SH-SY5Y (cell line): ENCODE results near the gene AADACL4.

Experiments used
- GATA2 ChIP-seq: IDR thresholded peaks from 2 replicates; pipeline ENCODE4 v1.6.1; 2011; ENCODE audit warnings: mild to moderate bottlenecking, low read depth, low read length
- GATA3 ChIP-seq: IDR thresholded peaks from 2 replicates; pipeline ENCODE4 v1.6.1; 2011; ENCODE audit warnings: low read depth, mild to moderate bottlenecking, low read length, moderate library complexity

The AADACL4 gene

GRCh38 chr1:12656575-12656974 is 12.7 kb downstream of the AADACL4 start:
- TF ChIP-seq GATA3 = no peak
- no peak for TF ChIP-seq GATA2

GRCh38 chr1:12657060-12657884 is 13.4 kb downstream of the AADACL4 start:
- TF ChIP-seq GATA3 (no peak), GATA2 (no peak)

GRCh38 chr1:12658531-12659453 is 14.9 kb downstream of the AADACL4 start:
- no peak for TF ChIP-seq GATA3
- no peak for TF ChIP-seq GATA2

- TF ChIP-seq GATA3 (no peak), GATA2 (no peak)
Measured at GRCh38 chr1:12661606-12662219, 17.8 kb downstream of the AADACL4 start.

- TF ChIP-seq GATA3 (no peak), GATA2 (no peak)
Measured at GRCh38 chr1:12662556-12662955, 18.7 kb downstream of the AADACL4 start.

- TF ChIP-seq GATA3 (no peak), GATA2 (no peak)
Measured at GRCh38 chr1:12665511-12665910, 21.6 kb downstream of the AADACL4 start.

- TF ChIP-seq GATA3 (no peak), GATA2 (no peak)
Measured at GRCh38 chr1:12666141-12666735, 22.4 kb downstream of the AADACL4 start.

GRCh38 chr1:12669529-12670068 is 25.7 kb downstream of the AADACL4 start:
- TF ChIP-seq GATA3 (no peak), GATA2 (no peak)

- no peak for TF ChIP-seq GATA2
- no peak for TF ChIP-seq GATA3
Measured at GRCh38 chr1:12674358-12674757, 30.5 kb downstream of the AADACL4 start.

GRCh38 chr1:12677565-12677964 is 33.7 kb downstream of the AADACL4 start:
- TF ChIP-seq GATA3 (no peak), GATA2 (no peak)

- no peak for TF ChIP-seq GATA3
- no peak for TF ChIP-seq GATA2
Measured at GRCh38 chr1:12678350-12678749, 34.5 kb downstream of the AADACL4 start.

GRCh38 chr1:12678820-12679219 is 34.9 kb downstream of the AADACL4 start:
- no peak for TF ChIP-seq GATA3
- no peak for TF ChIP-seq GATA2

GRCh38 chr1:12690156-12690555 is 46.3 kb downstream of the AADACL4 start:
- TF ChIP-seq GATA3 = no peak
- TF ChIP-seq GATA2 = no peak

GRCh38 chr1:12692967-12693782 is 49.3 kb downstream of the AADACL4 start:
- TF ChIP-seq GATA2 (no peak), GATA3 (no peak)
